HG03457 (cell line): ENCODE results near the gene GNPTG.

ENCODE experiments used
- ATAC-seq: cut with Tn5 transposase; IDR thresholded peaks from one replicate; pipeline ENCODE4 v1.9.1; 2021; ENCODE audit warnings: moderate number of reproducible peaks; ENCODE audit not compliant: unreplicated experiment

Gene GNPTG

DNA sequence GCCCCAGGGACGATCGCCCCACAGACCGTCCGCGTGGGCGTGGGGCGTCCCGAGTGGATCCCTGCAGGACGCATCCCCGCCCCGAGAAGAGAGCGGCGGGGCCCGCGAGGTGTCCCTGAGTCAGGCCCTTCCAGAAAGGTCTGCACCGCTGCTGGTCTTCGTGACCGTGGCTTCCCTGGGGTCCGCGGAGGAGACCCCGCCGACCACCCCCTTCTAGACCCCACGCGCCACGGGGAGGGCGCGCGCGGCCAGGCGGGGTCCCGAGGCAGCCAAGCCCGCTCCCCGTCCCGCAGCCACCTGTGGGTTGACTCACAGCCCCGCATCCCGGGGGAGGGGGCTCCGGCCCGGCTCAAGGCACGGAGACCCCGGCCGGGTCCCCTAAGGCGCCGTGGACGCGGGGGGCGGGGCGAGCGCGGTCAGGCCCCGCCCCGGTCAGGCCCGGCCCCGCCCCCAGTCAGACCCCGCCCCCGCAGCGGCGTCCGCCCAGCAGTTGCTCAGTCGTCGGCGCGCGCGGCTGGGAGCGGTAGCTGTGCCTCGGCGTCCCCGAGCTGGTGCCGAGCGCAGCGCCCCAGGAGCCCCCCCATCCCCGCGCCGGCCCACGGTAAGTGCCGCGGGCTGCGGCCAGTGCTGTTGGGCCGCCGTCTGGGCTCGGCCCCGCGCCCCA is 18.4 kb upstream of the GNPTG start, which contains the start of gene BAIAP3:
TSS of gene BAIAP3 (plus strand) at position 497 of the 664 bp plus-strand sequence. CDS start 4,905 bp downstream, outside the sequence.
- ATAC-seq = no peak

DNA sequence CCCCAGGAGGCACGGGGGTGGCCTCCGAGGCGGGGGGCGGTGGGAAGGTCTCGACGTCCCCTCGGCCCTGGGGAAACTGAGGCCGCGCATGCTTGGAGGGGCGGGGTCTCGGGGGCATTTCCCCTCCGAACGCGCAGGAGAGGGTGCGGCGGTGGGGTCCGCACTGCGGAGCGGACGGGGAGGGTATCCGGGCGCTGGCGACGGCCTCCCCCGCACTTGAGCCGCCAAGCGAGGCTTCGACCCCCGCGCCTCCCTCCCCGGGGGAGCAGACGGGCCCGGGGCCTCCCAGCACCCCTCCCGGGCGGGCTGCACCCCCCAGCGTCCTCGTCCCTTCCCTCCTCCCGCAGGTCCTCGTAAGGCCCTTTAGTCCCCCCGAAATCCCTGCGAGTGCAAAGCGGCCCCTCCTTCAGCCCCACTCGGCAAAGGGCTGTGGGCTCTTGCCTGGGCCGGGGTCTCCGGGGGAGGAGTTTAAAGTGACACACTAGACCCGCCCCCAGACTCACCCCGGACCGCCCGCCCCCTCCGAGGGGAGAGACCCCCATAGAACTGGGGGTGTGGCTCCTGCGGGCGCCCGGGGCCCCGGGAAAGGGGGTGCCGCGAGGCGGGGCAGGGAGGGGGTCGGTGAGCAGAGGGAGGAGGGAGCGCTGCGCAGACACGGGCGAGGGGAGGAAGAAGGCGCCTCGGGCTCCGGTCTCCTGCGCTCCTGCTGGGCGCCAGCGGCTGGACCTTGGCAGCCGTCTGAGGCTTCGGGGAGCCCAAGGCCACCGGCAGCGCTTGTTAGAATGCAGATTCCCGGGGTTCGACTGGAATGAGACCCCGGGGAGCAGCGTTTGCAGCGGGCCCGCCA is 17.7 kb upstream of the GNPTG start:
- ATAC-seq = no peak

DNA sequence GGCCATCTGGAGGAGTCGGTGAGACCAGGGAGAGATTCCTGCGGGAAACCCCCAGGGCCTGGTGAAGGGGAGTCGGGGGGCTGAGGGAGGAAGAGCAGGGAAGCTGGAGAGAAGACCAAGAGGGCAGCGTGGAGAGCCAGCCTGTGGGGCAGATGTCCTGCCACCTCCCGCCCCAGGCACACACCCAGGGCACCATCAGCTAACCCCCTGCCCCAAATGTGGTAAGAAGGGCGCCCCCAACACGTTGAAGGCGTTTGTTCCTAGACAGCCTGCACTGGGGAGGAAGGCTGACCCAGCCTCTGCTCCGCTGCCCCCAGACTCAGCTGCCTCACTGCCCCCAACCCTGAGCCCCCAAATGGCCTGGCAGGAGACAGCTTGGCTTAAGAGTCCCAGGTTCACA is 17.0 kb upstream of the GNPTG start:
- ATAC-seq = no peak

DNA sequence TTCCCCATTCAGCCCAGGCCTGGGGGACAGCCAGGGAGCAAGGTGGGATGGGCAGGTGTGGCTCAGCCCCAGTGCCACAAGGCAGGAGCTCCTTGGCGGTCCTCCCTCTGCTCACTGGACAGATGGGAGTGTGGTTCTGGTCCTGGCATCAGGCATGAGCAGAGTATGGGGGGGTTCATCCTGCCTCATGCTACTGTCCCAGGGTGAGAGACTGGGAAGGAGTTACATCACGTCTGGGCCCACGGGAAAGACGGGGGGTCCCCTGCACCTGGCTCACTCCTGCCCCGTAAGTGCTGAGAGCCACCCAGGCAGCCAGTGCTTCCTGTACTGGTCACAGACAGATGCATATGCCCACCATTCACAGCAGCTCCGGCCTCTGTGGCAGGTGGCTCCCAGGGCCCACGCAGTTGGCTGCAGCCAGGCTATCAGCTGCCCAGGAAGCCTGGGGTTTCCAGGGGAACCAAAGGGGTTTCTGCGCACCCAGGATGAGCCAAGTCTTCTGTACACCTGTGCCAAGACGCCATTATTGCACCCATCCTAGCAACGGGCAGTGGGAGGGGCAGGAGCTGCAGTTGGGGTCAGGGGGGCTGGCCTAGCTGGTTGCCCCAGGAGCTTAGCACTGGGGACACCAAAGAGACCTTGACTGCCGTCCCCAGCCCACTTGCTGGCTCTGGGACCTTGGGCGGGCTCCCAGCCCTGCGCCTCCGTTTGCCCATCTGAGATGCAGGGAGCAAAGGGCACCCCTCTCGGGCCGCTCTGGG is 16.3 kb upstream of the GNPTG start:
- ATAC-seq = no peak

GRCh38 chr16:1335996-1336395 is 15.7 kb upstream of the GNPTG start:
- ATAC-seq = no peak

GRCh38 chr16:1336619-1337018 is 15.1 kb upstream of the GNPTG start:
- ATAC-seq = no peak

GRCh38 chr16:1337486-1337885 is 14.2 kb upstream of the GNPTG start:
- no peak for ATAC-seq

DNA sequence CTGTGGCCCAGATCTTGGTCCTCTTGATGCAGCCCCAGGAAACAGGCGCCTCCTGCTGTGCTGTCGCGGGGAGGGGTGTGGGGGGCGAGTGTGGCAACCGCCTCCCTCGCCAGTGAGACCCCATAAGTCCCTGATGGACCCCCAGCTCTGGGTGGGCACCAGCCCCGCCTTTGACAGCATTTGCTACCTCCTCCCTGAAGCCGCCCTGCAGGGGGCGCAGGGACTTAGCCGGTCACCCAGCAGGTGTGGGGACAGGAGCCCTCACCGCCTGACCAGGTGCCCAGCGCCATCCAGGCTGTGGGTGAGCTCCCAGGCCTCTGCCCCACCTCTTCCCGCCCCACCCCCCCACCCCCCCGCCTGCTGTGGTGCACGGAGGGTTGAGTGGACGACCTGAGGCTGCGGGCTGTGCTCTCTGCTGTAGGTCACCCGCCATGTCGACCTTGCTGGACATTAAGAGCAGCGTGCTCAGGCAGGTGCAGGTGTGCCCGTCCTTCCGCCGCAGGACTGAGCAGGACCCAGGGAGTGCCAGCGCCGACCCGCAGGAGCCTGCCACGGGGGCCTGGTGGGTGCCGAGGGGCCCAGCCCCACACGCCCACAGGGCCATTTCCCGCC is 13.5 kb upstream of the GNPTG start:
- ATAC-seq = no peak

- no peak for ATAC-seq
Measured at GRCh38 chr16:1338855-1339675, 12.7 kb upstream of the GNPTG start.

- ATAC-seq = no peak
Measured at GRCh38 chr16:1340730-1341494, 10.8 kb upstream of the GNPTG start.

DNA sequence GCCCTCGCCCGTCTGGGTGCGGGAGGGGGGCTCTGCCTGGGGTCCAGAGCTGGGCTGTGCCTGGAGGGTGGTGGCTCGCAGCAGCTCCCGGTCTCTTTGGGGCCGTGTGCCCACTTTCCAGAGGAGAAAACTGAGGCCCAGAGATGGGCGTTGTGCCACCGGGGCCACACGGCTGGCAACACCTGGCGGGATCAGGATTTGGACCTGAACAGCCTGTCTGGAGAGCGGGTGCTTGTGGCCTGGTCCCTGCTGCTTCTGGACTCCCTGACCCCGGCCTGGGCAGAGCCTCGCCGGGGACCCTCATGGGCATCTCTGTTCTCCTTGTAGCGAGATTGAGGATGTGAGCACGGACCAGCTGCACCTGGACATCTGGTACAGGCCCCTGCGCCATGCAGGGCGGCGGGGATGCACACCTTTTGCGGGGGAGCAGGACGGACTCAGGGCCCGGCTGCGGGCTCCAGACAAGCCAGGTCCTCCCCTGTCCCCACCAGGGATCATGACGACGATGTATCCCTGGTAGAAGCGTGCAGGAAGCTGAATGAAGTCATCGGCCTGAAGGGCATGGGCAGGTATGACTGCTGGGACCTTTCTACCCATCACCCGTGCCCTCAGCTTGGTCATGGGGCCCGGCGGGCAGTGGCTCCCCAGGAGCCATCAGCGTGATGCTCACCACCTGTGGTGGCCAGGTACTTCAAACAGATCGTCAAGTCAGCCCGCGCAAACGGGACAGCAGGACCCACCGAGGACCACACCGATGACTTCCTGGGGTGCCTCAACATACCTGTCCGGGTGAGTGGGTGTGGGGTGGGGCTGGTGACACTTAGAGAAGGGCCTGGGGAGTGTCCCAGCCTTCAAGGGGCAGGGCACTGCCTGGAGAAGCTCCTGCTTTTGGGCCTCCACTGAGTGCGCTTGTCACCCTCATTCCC is 10.0 kb upstream of the GNPTG start:
- no peak for ATAC-seq

DNA sequence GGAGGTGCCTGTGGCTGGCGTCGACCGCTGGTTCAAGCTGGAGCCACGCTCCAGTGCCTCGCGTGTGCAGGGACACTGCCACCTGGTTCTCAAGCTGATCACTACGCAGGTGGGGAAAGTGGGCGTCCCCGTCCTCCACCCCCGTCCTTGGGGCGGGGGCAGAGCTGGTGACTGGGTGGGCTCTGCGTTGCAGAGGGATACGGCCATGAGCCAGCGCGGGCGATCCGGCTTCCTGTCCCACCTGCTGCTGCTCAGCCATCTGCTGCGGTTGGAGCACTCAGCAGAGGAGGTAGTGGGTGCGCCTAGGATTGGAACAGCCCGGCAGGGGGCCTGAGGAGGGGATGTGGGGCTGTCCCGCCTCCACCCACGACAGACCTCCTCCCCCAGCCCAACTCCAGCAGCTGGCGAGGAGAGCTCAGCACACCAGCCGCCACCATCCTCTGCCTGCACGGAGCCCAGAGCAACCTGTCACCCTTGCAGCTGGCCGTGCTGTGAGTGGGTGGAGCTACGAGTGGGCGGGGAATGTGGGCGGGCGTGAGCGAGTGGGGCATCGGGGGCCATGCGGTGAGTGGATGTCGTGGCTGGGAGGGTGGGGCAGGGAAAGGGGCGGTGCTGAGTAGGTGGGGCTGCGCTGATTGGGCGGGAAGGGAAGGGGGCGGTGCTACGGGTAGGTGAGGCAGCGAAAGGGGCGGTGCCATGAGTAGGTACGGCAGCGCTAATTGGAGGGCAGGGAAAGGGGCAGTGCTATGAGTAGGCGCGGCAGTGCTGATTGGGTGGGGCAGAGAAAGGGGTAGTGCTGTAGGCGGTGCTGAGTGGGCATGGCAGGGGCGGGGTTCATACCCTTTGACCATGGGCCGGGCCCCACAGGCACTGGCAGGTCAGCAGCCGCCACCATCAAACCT is 9.0 kb upstream of the GNPTG start:
- ATAC-seq = peak; percentile 61

DNA sequence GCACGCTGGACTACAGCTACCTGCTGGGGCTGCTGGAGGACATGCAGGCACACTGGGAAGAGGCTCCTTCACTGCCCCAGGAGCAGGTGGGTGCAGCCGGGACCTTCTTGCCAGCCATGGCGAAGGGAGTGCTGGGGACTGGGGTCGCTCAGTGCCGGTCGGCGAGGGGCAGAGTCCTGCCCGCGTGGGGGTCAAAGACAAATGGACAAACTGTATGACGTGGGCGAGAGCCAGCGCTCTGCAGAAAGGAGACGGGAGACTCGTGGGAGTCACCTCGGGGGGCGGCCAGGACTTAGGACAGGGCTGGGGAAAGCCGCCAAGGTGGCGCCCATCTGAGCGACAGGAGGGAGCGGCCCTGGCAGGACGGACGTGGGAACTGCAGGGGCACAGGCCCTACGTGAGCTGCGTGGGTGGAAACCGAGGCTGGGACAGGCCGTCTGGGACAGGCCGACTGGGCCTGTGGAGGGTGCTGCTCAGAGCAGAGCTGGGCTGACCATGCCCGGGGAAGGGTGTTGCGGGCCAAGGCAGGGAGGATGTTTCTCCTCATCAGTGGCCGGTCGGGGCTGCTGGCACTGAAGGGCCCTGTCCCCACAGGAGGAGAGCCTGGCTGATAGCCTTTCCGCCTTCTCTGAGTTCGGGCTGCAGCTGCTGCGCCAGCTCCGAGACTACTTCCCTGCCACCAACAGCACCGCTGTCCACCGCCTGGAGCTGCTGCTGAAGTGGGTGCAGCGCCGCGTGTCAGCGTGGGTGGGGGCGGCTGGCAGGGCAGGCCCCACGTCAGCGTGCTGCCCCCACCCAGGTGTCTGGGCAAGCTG is 8.1 kb upstream of the GNPTG start:
- ATAC-seq = no peak

- ATAC-seq = no peak
Measured at GRCh38 chr16:1344499-1344898, 7.2 kb upstream of the GNPTG start.

DNA sequence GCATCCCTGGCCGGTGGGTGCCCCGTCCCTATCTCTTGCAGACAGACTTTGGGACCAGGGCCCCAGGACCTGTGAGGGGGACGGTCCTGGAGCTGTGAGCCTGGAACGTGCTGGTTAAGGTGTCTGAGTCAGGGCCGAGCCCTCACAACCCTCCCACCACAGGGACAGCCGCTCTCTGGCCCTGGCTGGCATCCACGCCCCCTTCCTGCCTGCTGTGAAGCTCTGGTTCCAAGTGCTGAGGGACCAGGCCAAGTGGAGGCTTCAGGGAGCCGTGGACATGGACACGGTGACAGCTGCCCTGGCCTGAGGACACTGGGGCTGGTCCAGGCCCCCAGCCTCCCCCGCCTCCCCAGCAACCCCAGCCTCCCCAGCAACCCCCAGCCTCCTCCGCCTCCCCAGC is 6.6 kb upstream of the GNPTG start:
- no peak for ATAC-seq

GRCh38 chr16:1345651-1346421 is 5.9 kb upstream of the GNPTG start:
- ATAC-seq = no peak
